Measurements from ENCODE around the gene PGAP1.

GRCh38 chr2:196961889-196962288 lies 35.4 kb upstream of the PGAP1 start:
- TF ChIP-seq CTCF (IDR thresholded peaks at IDR 0.05) (no peak), ZFX (IDR thresholded peaks at IDR 0.05; ENCODE audit: borderline replicate concordance) (no peak)
